ENCODE measurements around the gene SLC44A4.
"Not testable (repeated sequence)": the region's sequence is repeated elsewhere in the genome, so short reads cannot be mapped to it uniquely, and the experiment has no call there.

Gene SLC44A4

DNA sequence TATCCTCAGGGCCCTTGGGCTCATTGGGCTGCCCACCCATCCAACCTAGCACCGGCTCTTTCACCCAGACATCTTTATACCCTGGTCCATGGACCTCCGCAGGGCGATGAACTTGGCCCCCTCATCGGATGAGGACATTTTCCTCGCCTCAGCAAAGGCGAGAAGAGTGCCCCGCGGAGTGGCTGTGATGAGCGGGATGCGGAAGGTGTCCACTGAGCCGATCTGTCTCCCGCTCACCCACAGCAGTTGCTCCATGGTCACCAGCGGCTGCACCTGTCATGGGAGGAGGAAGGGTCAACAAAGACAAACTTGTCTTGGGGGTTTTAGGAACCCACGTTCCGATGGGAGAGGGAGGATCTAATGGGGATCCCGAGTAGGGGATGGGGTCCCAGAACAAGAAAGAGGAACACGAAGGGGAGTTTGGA, 16.9 kb downstream of the SLC44A4 start:
- no peaks in the 10 kb centered on the region for H3K4me1 ChIP-seq (ENCODE audit: insufficient read depth, poor library complexity, severe bottlenecking)
- H3K9me3 ChIP-seq (ENCODE audit: severe bottlenecking) = no peaks in the 10 kb centered on the region
- DNase-seq (ENCODE audit: low spot score) (no peak), ATAC-seq (ENCODE audit: low read depth) (no peak)
- no peaks in the 10 kb centered on the region for H3K27me3 ChIP-seq (ENCODE audit: insufficient read depth, poor library complexity, severe bottlenecking)
- TF ChIP-seq, protein P1, sequence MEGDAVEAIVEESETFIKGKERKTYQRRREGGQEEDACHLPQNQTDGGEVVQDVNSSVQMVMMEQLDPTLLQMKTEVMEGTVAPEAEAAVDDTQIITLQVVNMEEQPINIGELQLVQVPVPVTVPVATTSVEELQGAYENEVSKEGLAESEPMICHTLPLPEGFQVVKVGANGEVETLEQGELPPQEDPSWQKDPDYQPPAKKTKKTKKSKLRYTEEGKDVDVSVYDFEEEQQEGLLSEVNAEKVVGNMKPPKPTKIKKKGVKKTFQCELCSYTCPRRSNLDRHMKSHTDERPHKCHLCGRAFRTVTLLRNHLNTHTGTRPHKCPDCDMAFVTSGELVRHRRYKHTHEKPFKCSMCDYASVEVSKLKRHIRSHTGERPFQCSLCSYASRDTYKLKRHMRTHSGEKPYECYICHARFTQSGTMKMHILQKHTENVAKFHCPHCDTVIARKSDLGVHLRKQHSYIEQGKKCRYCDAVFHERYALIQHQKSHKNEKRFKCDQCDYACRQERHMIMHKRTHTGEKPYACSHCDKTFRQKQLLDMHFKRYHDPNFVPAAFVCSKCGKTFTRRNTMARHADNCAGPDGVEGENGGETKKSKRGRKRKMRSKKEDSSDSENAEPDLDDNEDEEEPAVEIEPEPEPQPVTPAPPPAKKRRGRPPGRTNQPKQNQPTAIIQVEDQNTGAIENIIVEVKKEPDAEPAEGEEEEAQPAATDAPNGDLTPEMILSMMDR (IDR thresholded peaks at IDR 0.05; ENCODE audit: poor library complexity, severe bottlenecking) = no peak
- peak overlapping the region; percentile 66 for H3K4me3 ChIP-seq (ENCODE audit: severe bottlenecking)
- no peak overlapping the region for H3K27ac ChIP-seq (ENCODE audit: poor library complexity, severe bottlenecking)
- 0 out of 2 replicates have a peak, but pooled peaks cover 13% of the 10 kb centered on the region for H3K36me3 ChIP-seq (ENCODE audit: low read depth)

DNA sequence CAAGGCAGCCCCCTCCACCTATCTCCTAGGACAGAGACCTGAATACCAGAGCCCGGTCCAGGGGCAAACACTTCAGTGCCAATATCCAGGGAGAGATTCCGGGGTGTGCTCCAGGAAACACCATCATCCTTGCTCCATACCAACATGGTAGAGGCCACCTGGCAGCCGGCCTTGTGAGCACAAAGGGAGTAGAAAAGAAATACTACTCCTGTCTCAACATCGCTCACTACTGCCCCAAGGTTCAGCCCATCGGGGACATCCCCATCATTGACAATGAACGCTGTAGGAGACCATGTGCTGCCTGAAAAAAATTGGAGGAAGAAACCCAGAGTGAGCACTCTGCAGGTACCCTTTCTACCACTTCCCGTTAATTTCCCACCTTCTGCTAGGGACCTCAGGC, 17.6 kb downstream of the SLC44A4 start:
- H3K4me1 ChIP-seq (ENCODE audit: insufficient read depth, poor library complexity, severe bottlenecking) = no peaks in the 10 kb centered on the region
- no peaks in the 10 kb centered on the region for H3K27me3 ChIP-seq (ENCODE audit: insufficient read depth, poor library complexity, severe bottlenecking)
- TF ChIP-seq, protein P1 (IDR thresholded peaks at IDR 0.05; ENCODE audit: poor library complexity, severe bottlenecking) = no peak
- ATAC-seq (ENCODE audit: low read depth) (no peak), DNase-seq (ENCODE audit: low spot score) (no peak)
- H3K36me3 ChIP-seq (ENCODE audit: low read depth) = 0 out of 2 replicates have a peak, but pooled peaks cover 13% of the 10 kb centered on the region
- no peaks in the 10 kb centered on the region for H3K9me3 ChIP-seq (ENCODE audit: severe bottlenecking)
- no peak overlapping the region for H3K27ac ChIP-seq (ENCODE audit: poor library complexity, severe bottlenecking)
- H3K4me3 ChIP-seq (ENCODE audit: severe bottlenecking) = no peak overlapping the region

DNA sequence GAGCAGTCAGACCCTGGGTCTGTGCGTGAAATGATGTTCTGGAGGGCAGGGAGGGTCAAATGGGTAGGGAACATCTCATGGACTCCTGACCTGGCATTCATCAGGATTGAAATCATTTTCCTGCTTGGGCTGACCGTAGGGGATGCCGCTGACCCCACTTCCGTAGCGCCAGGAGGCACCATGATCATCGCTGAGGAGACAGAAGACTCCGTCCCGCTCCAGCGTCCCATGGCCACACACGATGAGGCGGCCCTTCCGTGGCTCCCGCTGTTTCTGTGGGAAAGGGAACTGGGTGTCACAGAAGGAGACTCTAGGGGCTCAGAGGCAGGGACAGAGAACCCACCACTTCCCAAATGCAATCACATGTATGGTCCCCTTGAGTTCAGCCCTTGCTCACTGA, 18.4 kb downstream of the SLC44A4 start:
- 0 out of 2 replicates have a peak, but pooled peaks cover 13% of the 10 kb centered on the region for H3K36me3 ChIP-seq (ENCODE audit: low read depth)
- no peak overlapping the region for H3K4me3 ChIP-seq (ENCODE audit: severe bottlenecking)
- no peaks in the 10 kb centered on the region for H3K4me1 ChIP-seq (ENCODE audit: insufficient read depth, poor library complexity, severe bottlenecking)
- H3K9me3 ChIP-seq (ENCODE audit: severe bottlenecking) = no peaks in the 10 kb centered on the region
- no peaks in the 10 kb centered on the region for H3K27me3 ChIP-seq (ENCODE audit: insufficient read depth, poor library complexity, severe bottlenecking)
- TF ChIP-seq, protein P1 (IDR thresholded peaks at IDR 0.05; ENCODE audit: poor library complexity, severe bottlenecking) = no peak
- no peak overlapping the region for H3K27ac ChIP-seq (ENCODE audit: poor library complexity, severe bottlenecking)
- no peak for DNase-seq (ENCODE audit: low spot score)
- no peak for ATAC-seq (ENCODE audit: low read depth)

DNA sequence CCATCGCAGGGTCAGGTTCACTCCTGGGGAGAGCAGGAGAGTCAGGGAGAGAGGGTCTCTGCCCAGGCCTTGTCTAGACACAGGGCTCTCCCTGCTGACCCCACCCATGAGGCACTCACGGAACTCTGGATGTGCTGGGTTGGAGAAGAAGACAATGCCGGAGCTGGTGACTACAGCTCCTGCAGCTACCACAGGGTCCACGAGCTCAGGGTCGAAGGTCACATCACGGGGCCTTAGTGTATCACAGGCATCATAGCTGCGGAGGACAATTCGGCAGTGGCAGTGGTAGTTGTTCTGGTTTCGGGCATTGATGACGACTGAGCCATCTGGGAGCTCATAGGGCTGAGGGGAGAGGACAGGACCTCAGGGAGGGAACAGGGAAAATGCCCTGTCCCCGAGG, 18.9 kb downstream of the SLC44A4 start:
- no peak for ATAC-seq (ENCODE audit: low read depth)

DNA sequence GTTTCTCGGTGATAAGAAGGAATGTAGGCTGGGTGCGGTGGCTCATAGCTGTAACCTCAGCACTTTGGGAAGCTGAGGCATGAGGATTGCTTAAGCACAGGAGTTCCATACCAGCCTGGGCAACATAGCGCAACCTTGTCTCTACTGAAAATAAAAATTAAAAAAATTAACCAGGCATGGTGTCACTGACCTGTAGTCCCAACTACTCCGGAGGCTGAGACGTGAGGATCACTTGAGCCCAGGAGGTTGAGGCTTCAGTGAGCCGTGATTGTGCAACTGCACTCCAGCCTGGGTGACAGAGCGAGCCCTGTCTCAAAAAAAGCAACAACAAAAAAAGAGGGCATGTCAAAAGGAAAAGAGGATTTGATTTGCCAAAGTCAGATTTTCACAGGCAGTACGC, 20.1 kb downstream of the SLC44A4 start:
- H3K36me3 ChIP-seq (ENCODE audit: low read depth) = 0 out of 2 replicates have a peak, but pooled peaks cover 13% of the 10 kb centered on the region
- DNase-seq (ENCODE audit: low spot score) (no peak), ATAC-seq (ENCODE audit: low read depth) (no peak)
- H3K4me1 ChIP-seq (ENCODE audit: insufficient read depth, poor library complexity, severe bottlenecking) = no peaks in the 10 kb centered on the region
- H3K4me3 ChIP-seq (ENCODE audit: severe bottlenecking) = no peak overlapping the region
- no peak overlapping the region for H3K27ac ChIP-seq (ENCODE audit: poor library complexity, severe bottlenecking)
- TF ChIP-seq, protein P1 (IDR thresholded peaks at IDR 0.05; ENCODE audit: poor library complexity, severe bottlenecking) = no peak
- no peaks in the 10 kb centered on the region for H3K27me3 ChIP-seq (ENCODE audit: insufficient read depth, poor library complexity, severe bottlenecking)
- H3K9me3 ChIP-seq (ENCODE audit: severe bottlenecking) = no peaks in the 10 kb centered on the region

More for the DNA sequence above, 18.9 kb downstream of the SLC44A4 start:
- Histone ChIP-seq H3K27me3 (ENCODE audit: insufficient read depth, poor library complexity, severe bottlenecking) (no peaks in the 10 kb centered on the region), H3K27ac (ENCODE audit: poor library complexity, severe bottlenecking) (no peak overlapping the region), H3K4me1 (ENCODE audit: insufficient read depth, poor library complexity, severe bottlenecking) (no peaks in the 10 kb centered on the region), H3K36me3 (ENCODE audit: low read depth) (0 out of 2 replicates have a peak, but pooled peaks cover 13% of the 10 kb centered on the region), H3K9me3 (ENCODE audit: severe bottlenecking) (no peaks in the 10 kb centered on the region), H3K4me3 (ENCODE audit: severe bottlenecking) (no peak overlapping the region)
- no peak for DNase-seq (ENCODE audit: low spot score)
- TF ChIP-seq, protein P1 (IDR thresholded peaks at IDR 0.05; ENCODE audit: poor library complexity, severe bottlenecking) = no peak

DNA sequence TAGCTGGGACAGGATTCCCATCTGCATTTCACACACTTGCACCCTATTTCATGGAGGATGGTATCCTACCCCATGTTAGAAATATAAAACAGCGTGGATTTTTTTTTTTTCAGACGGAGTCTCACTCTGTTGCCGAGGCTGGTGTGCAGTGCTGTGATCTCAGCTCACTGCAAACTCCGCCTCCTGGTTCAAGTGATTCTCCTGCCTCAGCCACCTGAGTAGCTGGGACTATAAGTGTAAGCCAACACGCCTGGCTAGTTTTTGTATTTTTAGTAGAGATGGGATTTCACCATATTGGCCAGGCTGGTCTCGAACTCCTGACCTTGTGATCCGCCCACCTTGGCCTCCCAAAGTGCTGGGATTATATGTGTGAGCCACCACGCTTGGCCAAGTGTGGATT, 21.0 kb downstream of the SLC44A4 start:
- H3K36me3 ChIP-seq (ENCODE audit: low read depth) = 0 out of 2 replicates have a peak, but pooled peaks cover 13% of the 10 kb centered on the region
- not testable (repeated sequence) for H3K27me3 ChIP-seq (ENCODE audit: insufficient read depth, poor library complexity, severe bottlenecking); H3K27ac ChIP-seq (ENCODE audit: poor library complexity, severe bottlenecking); ATAC-seq (ENCODE audit: low read depth); H3K4me1 ChIP-seq (ENCODE audit: insufficient read depth, poor library complexity, severe bottlenecking); H3K4me3 ChIP-seq (ENCODE audit: severe bottlenecking); H3K9me3 ChIP-seq (ENCODE audit: severe bottlenecking); DNase-seq (ENCODE audit: low spot score)

DNA sequence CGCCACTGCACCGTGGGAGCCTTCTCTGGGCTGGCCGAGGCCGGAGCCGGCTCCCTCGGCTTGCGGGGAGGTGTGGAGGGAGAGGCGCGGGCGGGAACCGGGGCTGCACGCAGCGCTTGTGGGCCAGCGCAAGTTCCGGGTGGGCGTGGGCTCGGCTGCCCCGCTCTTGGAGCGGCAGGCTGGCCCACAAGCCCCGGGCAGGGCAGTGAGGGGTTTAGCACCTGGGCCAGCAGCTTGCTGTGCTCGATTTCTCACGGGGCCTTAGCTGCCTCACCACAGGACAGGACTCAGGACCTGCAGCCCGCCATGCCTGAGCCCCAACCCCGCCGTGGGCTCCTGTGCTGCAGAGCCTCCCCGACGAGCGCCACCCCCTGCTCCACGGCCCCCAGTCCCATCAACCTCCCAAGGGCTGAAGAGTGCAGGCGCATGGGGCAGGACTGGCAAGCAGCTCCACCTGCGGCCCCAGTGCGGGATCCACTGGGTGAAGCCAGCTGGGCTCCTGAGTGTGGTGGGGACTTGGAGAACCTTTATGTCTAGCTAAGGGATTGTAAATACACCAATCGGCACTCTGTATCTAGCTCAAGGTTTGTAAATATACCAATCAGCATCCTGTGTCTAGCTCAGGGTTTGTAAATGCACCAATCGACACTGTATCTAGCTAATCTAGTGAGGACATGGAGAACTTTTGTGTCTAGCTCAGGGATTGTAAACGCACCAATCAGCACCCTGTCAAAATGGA, 26.6 kb downstream of the SLC44A4 start:
- H3K27ac ChIP-seq (ENCODE audit: poor library complexity, severe bottlenecking) = not testable (repeated sequence)

More for the DNA sequence above, 26.6 kb downstream of the SLC44A4 start:
- not testable (repeated sequence) for H3K4me3 ChIP-seq (ENCODE audit: severe bottlenecking); H3K27me3 ChIP-seq (ENCODE audit: insufficient read depth, poor library complexity, severe bottlenecking); H3K36me3 ChIP-seq (ENCODE audit: low read depth); DNase-seq (ENCODE audit: low spot score); H3K9me3 ChIP-seq (ENCODE audit: severe bottlenecking); H3K4me1 ChIP-seq (ENCODE audit: insufficient read depth, poor library complexity, severe bottlenecking); ATAC-seq (ENCODE audit: low read depth)

Data from RWPE2 (cell line).